ENCODE data around the gene SLC13A1.

DNA sequence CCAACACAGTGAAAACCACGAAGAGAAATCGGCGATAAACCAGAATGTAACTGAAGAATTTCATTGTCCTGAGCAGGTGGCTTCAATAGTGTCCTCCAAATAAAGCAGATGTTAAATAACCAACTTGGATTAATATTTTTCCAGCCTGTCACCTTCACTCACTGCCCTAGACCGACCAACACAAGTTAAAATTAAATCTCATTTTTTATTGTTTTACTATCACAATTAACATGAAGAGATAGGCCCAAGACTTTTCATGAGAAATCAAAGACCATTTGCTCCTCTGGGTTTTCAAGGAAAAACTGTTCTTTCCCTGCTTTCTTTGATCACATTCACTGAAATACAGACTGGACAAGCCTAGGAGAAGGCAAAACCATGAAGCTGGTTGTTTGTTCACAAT, at the start of gene SLC13A1:
- no peak for TF ChIP-seq POLR2A (IDR thresholded peaks at IDR 0.05)
- TF ChIP-seq, protein P1, sequence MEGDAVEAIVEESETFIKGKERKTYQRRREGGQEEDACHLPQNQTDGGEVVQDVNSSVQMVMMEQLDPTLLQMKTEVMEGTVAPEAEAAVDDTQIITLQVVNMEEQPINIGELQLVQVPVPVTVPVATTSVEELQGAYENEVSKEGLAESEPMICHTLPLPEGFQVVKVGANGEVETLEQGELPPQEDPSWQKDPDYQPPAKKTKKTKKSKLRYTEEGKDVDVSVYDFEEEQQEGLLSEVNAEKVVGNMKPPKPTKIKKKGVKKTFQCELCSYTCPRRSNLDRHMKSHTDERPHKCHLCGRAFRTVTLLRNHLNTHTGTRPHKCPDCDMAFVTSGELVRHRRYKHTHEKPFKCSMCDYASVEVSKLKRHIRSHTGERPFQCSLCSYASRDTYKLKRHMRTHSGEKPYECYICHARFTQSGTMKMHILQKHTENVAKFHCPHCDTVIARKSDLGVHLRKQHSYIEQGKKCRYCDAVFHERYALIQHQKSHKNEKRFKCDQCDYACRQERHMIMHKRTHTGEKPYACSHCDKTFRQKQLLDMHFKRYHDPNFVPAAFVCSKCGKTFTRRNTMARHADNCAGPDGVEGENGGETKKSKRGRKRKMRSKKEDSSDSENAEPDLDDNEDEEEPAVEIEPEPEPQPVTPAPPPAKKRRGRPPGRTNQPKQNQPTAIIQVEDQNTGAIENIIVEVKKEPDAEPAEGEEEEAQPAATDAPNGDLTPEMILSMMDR (IDR thresholded peaks at IDR 0.05): no peak
